NCI-H524 (cell line): ENCODE measurements around the gene KCNMA1.
A peak's percentile ranks its signal among the peaks of the same experiment; 100 is the strongest.

Source experiments
- DNase-seq, 2 experiments: peaks; one replicate each; lab custom pipeline; 2025; lab: John Stamatoyannopoulos, UW

The KCNMA1 gene

GRCh38 chr10:77448226-77448625, 189.4 kb downstream of the KCNMA1 start:
- no peak for DNase-seq

DNA sequence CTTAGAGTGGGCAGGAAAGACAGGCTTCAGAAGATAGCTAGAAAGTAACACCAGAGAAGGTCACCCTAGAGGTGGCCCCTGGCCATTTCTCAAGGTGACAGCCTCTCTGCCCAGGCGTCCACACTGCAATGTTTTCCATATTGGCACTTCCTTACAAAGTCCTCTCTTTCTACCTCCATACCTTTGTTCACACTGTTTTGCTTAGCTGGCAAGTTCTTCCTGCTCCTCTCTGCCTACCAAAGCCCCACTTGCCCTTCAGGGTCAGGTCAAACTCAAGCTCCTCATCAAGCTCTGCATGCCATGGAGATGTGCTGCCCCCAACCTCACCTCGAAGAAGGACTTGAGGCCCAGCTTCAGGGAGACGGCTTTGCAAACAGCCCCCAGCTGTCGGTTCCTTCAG, 190.9 kb downstream of the KCNMA1 start:
- DNase-seq: no peak

GRCh38 chr10:77445547-77445946, 192.1 kb downstream of the KCNMA1 start:
- no peak for DNase-seq

GRCh38 chr10:77444041-77444440, 193.6 kb downstream of the KCNMA1 start:
- DNase-seq: peak in 1 of 2 experiments; percentile 29

DNA sequence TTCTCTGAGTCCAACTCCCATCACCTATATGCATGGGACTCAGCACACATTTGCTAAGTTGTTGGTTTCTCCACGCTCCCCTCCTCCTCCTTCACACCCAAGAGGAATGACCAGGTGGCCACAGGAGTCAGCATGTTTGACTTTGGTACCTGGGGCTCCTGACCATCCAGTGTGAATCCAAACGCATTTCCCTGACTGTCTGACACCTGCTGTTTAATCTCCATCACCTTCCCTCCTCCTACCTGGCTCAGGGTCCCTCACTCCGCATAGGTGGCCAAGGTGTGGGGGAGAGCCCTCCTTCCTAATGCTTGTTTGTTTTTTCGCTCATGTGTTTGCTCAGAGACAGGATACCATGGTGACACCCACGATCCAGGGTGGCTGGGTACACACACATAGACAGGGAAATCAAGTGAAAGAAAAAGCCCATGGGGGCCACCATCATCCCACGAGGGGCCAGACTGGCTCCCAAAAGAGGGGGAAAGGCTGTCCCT, 194.9 kb downstream of the KCNMA1 start:
- DNase-seq: no peak

- DNase-seq: peak; percentile 36 to 80
These were observed 196.0 kb downstream of the KCNMA1 start for GRCh38 chr10:77441353-77442166.

GRCh38 chr10:77436257-77436975, 201.2 kb downstream of the KCNMA1 start:
- no peak for DNase-seq

GRCh38 chr10:77433546-77433945, 204.1 kb downstream of the KCNMA1 start:
- no peak for DNase-seq

DNA sequence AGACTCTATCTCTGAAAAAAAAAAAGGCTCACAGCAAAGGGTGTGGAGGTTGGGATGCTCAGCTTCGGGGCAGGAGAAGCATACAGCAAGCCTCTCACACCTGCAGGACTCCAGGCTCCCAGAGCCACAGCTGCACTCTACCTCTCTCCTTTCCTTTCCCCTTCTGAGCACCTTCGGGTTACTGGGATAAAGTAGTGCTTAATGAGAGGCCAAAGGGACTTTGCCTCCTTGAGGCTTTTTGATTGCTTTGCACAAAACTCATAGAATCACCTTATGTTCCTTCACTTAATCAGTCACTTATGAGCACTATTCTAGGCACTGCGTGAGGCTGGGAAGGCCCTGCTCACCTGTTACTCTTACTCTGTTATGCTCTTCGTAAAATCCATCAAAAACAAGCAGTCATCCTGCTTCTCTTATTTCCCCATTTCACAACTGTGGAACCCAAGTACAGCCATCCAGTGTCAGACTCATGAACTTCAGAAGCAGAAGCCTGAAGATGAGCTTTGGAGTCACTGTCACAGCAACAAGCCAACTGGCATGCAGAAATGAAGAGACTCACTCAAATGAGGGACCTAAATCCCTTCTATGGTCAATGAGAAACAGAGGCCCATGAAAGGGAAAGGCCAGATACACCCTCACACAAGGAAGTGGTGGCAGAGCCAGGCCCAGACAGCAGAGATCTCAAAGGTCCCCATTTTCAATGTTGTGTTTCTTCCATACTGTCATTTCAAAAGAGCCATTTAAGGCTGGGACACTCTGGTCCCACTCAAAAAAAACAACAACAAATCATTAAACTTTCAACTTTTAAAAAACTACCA, 205.4 kb downstream of the KCNMA1 start:
- DNase-seq: no peak

- DNase-seq: peak in 1 of 2 experiments; percentile 27
These were observed 206.4 kb downstream of the KCNMA1 start for GRCh38 chr10:77431209-77431611.

DNA sequence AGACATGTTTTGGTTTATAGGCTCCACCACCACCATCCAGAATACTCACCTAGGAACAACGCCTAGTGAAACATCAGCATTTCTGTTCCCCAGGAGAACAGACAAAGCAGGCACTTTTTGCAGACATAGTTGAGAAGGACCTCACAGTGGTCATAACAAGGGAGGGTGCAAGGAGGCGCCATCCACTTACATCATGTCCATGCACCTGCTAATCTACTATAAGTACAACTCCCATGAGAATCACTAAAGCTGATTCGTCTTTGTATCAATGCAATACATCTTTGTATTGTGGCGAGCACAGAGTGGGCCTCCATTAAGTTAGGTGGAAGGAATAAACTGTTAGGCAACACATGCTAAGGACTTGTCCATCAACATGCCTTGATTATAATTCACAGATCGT, 207.1 kb downstream of the KCNMA1 start:
- no peak for DNase-seq

- peak in 1 of 2 experiments; percentile 1 for DNase-seq
These were observed 208.8 kb downstream of the KCNMA1 start for GRCh38 chr10:77428691-77429395.

- DNase-seq: no peak
These were observed 213.4 kb downstream of the KCNMA1 start for GRCh38 chr10:77424257-77424656.

DNA sequence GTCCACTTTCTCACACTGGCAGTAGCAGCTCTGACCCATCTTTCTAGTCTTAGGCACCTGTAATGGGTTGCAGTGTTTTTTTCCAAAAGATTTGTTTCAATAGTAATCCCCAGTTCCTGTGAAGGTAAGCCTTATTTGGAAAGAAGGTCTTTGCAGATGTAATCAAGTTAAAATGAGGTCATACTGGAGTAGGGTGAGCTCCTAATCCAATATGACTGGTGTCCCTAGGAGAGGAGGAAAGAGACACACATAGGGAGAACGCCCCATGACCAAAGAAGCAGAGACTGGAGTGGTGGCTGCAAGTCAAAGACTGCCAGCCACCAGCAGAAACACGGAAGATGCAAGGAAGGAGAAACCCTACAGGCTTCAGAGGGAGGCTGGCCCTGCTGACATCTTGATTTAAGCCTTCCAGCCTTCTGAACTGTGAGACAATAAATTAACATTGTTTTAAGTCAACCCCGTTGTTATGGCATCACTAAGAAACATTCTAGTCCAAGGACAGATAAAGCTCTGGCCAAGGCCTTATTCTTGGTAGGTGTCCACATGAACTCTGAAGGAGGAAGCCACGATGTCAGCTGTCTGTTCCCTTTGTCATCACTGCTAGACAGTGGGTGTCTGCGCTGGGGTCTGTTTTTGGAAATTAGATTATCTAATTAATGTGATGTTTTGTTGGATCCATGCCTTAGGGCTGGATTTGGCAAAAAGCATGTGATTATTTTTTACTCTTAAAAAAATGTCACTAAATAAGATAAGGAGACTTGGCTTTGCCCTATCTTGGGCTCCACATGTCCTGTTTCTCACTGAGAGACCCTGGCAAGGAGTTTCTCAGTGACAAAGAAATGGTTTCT, 214.9 kb downstream of the KCNMA1 start:
- DNase-seq: no peak

- peak in 1 of 2 experiments; percentile 19 for DNase-seq
These were observed 216.0 kb downstream of the KCNMA1 start for GRCh38 chr10:77421591-77421990.

- DNase-seq: no peak
These were observed 216.6 kb downstream of the KCNMA1 start for GRCh38 chr10:77420947-77421523.

DNA sequence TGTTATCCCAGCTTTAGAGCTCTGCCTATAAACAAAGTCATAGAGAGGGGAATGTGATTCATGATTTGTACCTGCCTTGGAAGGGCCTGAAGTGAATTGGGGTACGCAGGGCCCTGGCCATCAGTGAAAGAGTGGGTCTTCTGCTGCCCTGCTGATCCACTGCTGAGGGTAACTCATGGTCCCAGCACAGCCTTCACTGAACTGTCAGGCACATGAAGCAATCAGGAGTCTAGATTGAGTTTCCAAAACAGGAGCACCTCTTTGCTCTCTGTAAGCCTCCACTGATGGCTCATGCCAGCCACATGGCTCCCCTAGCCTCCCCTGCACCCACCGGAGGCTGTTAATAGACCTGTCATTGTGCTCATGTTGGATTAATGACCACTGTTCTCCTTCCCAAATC, 217.6 kb downstream of the KCNMA1 start:
- DNase-seq: no peak

DNA sequence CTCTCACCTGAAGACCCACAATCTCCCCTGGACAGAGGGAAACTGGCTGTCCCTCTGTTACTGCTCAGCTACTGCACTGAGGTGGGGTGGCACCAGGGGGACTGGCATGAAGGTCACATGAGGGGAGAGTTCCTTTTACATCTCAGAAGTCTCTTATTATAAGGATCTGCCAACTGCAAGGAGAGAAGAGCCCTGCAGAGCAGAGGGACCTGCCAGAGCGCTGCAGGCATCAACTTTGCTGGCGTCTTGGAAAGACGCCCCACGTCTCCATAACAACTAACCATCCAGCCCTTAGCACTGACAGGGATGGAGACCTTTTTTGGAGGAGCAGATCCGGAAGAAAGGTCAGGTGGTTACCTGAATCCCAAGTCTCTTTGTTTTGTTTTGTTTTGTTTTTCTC, 218.6 kb downstream of the KCNMA1 start:
- no peak for DNase-seq

DNA sequence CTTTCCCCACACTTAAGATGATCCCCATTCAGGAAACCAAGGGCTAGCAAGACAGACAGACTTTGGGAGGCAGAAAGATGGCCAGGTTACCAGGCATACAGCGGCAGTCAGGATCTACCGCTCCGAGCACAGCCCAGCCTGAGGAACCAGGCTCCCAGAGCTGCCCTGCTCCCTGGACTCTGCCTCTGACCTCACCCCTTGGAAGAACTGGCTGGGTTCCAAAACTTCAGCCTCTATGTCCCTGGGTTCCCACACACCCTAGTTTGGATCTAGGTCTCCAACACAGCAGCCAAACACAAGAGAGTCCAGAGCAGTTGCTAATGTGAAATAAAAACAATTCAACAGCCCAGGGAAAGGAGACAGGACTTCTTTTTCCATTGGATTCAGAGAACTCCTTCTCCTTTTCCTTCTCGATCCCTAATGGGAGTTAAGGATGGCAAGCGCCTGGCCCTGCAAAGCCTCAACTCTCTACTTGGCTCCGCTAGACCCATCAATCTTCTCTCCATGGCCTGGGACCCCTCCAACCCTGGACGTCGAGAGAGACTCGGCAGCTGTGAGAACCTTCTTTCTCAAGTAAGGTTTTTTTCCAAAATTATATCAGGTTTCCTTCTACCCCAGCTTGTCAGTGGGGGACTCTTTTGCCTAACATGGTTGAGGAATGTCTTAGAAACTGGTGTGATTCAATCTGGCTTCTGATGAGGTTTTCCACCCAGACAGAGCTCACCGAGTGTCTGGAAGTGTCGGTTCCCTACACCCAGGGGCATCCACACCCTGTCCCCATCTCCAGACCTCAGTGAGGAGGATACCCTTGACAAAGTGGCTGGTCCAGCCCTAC, 219.6 kb downstream of the KCNMA1 start:
- no peak for DNase-seq
